HepG2 (cell line): ENCODE measurements around the gene GRM5. TPM values are rescaled to one million over a fixed set of nuclear protein-coding genes. Genes with fewer than 3 reads are reported as not detected.

ENCODE experiments used
- ATAC-seq: fragments of 200-7000 bp; cut with Tn5 transposase; 3 replicates; pipeline ENCODE4 v1.9.1; 2020; ENCODE audit warnings: mild to moderate bottlenecking, moderate library complexity
- BruUV-seq: library from RNA; stranded (reverse); fragments of 400-500 nt; replicated peaks from 2 replicates; lab custom pipeline; 2021; lab: Mats Ljungman, UMichigan
- CTCF ChIA-PET: fragments of 300-600 bp; formaldehyde crosslinking; extraction: SDS; loops from one replicate; lab custom pipeline; 2021; ENCODE audit warnings: low total read pairs, inconsistent platforms, low intra/inter-chr PET ratio; lab: Yijun Ruan, JAX
- POLR2A ChIA-PET: fragments of 350-600 bp; sonication (Branson Sonifier 250); formaldehyde crosslinking; loops from one replicate; lab custom pipeline; 2020; ENCODE audit warnings: antibody characterized with exemption, inconsistent platforms; lab: Yijun Ruan, JAX
- DNase-seq: peaks from one replicate; pipeline ENCODE4 v3.0.0-alpha.2; 2015; ENCODE audit warnings: low spot score
- FAIRE-seq: peaks from 3 replicates; lab custom pipeline; 2011; peaks lifted over from hg19 to GRCh38; lab: Jason Lieb, UNC
- H2AFZ ChIP-seq: one replicate; pipeline ENCODE4 v1.6.1; 2011; ENCODE audit warnings: low read length, inconsistent platforms
- H3K27ac ChIP-seq: fragments of 300-600 bp; 3 replicates; pipeline ENCODE4 v1.8.0; 2011; ENCODE audit warnings: mixed run types, mild to moderate bottlenecking, mixed read lengths, low read length, inconsistent platforms; ENCODE audit not compliant: insufficient read depth; ENCODE audit errors: extremely low read length
- H3K27me3 ChIP-seq, 2 experiments: fragments of 200-600 bp in 1 of 2; 2 replicates in 1 of 2; 3 replicates in 1 of 2; pipeline versions ENCODE4 v1.6.0 to v1.8.0; 2011; ENCODE audit warnings: low read length in 2 of 2, mild to moderate bottlenecking in 2 of 2, moderate library complexity in 2 of 2, inconsistent platforms in 1 of 2; ENCODE audit not compliant: insufficient read depth in 2 of 2, control insufficient read depth in 1 of 2
- H3K36me3 ChIP-seq, 2 experiments: fragments of 200-600 bp in 1 of 2; replicated peaks in 1 of 2; 2 replicates in 1 of 2; 3 replicates in 1 of 2; pipeline versions ENCODE4 v1.5.1 to v1.8.0; 2011; ENCODE audit warnings: low read length in 2 of 2, inconsistent platforms in 1 of 2; ENCODE audit not compliant: insufficient read depth in 2 of 2, control insufficient read depth in 1 of 2
- H3K4me1 ChIP-seq: 2 replicates; pipeline ENCODE4 v1.5.1; 2012; ENCODE audit warnings: low read length, inconsistent platforms; ENCODE audit not compliant: insufficient read depth
- H3K4me2 ChIP-seq: 2 replicates; pipeline ENCODE4 v1.6.0; 2011; ENCODE audit warnings: low read depth, low read length, inconsistent platforms
- H3K4me3 ChIP-seq, 3 experiments: fragments of 200-600 bp in 1 of 3; sonication (generic), shearing (Covaris generic) in 1 of 3; replicated peaks in 1 of 3; 2 replicates each; pipeline ENCODE4 v1.5.1; 2011 to 2016; ENCODE audit warnings: low read length in 3 of 3, inconsistent platforms in 2 of 3, low read depth in 2 of 3, mild to moderate bottlenecking in 2 of 3, control low read depth in 1 of 3, mixed read lengths in 1 of 3; ENCODE audit not compliant: insufficient read depth in 1 of 3
- H3K79me2 ChIP-seq: one replicate; pipeline ENCODE4 v1.6.1; 2011; ENCODE audit warnings: low read length, inconsistent platforms; ENCODE audit not compliant: insufficient read depth
- H3K9ac ChIP-seq: 2 replicates; pipeline ENCODE4 v1.6.0; 2011; ENCODE audit warnings: mild to moderate bottlenecking, low read depth, low read length, inconsistent platforms; ENCODE audit not compliant: insufficient read depth
- H3K9me3 ChIP-seq: 2 replicates; pipeline ENCODE4 v1.5.1; 2012; ENCODE audit warnings: mild to moderate bottlenecking, low read length
- H4K20me1 ChIP-seq: 2 replicates; pipeline ENCODE4 v1.6.0; 2011; ENCODE audit warnings: inconsistent platforms, mild to moderate bottlenecking, low read length, moderate library complexity; ENCODE audit not compliant: insufficient read depth
- ASH2L ChIP-seq: fragments of 300-600, 200-600 bp; sonication (generic); IDR thresholded peaks from 2 replicates; pipeline ENCODE4 v1.7.0; 2017; ENCODE audit warnings: low read depth, mild to moderate bottlenecking, moderate library complexity, mixed read lengths, low read length; ENCODE audit not compliant: insufficient read length
- HIVEP1 ChIP-seq: sonication (generic); formaldehyde crosslinking; IDR thresholded peaks from 2 replicates; pipeline ENCODE4 v1.4.0; 2020; ENCODE audit warnings: mild to moderate bottlenecking, missing genetic modification reagents
- IRX3 ChIP-seq: sonication (generic); formaldehyde crosslinking; IDR thresholded peaks from 2 replicates; pipeline ENCODE4 v1.8.1; 2023; ENCODE audit warnings: mild to moderate bottlenecking, low read depth, missing genetic modification reagents, borderline replicate concordance
- ISL2 ChIP-seq: sonication (generic); formaldehyde crosslinking; IDR thresholded peaks from 2 replicates; pipeline ENCODE4 v1.5.0; 2020; ENCODE audit warnings: missing genetic modification reagents
- MYNN ChIP-seq: sonication (generic); formaldehyde crosslinking; IDR thresholded peaks from 2 replicates; pipeline ENCODE4 v1.4.0; 2020; ENCODE audit warnings: mild to moderate bottlenecking, low read depth, missing genetic modification reagents
- PRMT3 ChIP-seq: sonication (generic); formaldehyde crosslinking; IDR thresholded peaks from 2 replicates; pipeline ENCODE4 v1.8.1; 2022; ENCODE audit warnings: low read depth, mild to moderate bottlenecking, moderate library complexity, missing genetic modification reagents, borderline replicate concordance
- RARG ChIP-seq: sonication (generic); formaldehyde crosslinking; IDR thresholded peaks from 2 replicates; pipeline ENCODE4 v1.4.0; 2020; ENCODE audit warnings: low read depth, mild to moderate bottlenecking, missing genetic modification reagents
- ZBTB20 ChIP-seq: sonication (generic); formaldehyde crosslinking; IDR thresholded peaks from 2 replicates; pipeline ENCODE4 v1.8.1; 2023; ENCODE audit warnings: missing genetic modification reagents, low read depth, mild to moderate bottlenecking, borderline replicate concordance
- ZNF598 ChIP-seq: sonication (generic); formaldehyde crosslinking; IDR thresholded peaks from 2 replicates; pipeline ENCODE4 v1.5.1; 2020; ENCODE audit warnings: mild to moderate bottlenecking, missing genetic modification reagents, borderline replicate concordance
- WGBS: methylation state at CpG from one replicate; pipeline ENCODE4 v1.1.6; 2017; ENCODE audit warnings: low lambda C conversion rate; 5-methylcytosine and 5-hydroxymethylcytosine counted together
- in situ Hi-C: cut with HindIII; loops from 2 replicates; pipeline ENCODE4 v1.10.0; 2017; ENCODE audit warnings: low pct_unique_long_range_greater_than_20kb; ENCODE audit not compliant: extremely low pct_ligation_motif_present
- intact Hi-C: fragments of 100-400 bp; cut with micrococcal nuclease; formaldehyde crosslinking; loops from one replicate; pipeline ENCODE4 v1.10.0; 2022; ENCODE audit not compliant: unreplicated experiment
- polyA plus RNA-seq, 8 experiments: library from polyadenylated mRNA; depleted of rRNA in 3 of 8; stranded (reverse) in 7 of 8; unstranded in 1 of 8; fragments of >200 nt; fragmentation: Illumina TruSeq in 4 of 8; extraction: Trizol in 4 of 8; gene quantifications; 2 replicates each; pipeline versions ENCODE4 v1.2.1 to v1.2.3, GENCODE V29; 2011 to 2016; ENCODE audit warnings: low read depth in 4 of 8, missing spikeins in 1 of 8, mixed read lengths in 1 of 8; ENCODE audit not compliant: insufficient read depth in 1 of 8
- total RNA-seq, 5 experiments: library from RNA; depleted of rRNA; stranded (reverse); fragments of >200 nt; fragmentation: Illumina TruSeq; extraction: Trizol; gene quantifications; 2 replicates each; pipeline ENCODE4 v1.2.3, GENCODE V29; 2016; ENCODE audit warnings: low read depth in 1 of 5
- TF ChIP-seq, protein P1 (sequence below): sonication (generic); formaldehyde crosslinking; IDR thresholded peaks from 2 replicates; pipeline ENCODE4 v1.8.0; 2022; ENCODE audit warnings: low read depth, missing genetic modification reagents
- TF ChIP-seq, protein P2 (sequence below): sonication (generic); formaldehyde crosslinking; IDR thresholded peaks from 2 replicates; pipeline ENCODE4 v1.5.1; 2020; ENCODE audit warnings: mild to moderate bottlenecking, missing genetic modification reagents

GRM5 gene
- total and polyA plus RNA-seq, 2 of the 13 experiments (the other 11 are each of a cell fraction or from before 2014, with no cell fraction given), result not detected

DNA sequence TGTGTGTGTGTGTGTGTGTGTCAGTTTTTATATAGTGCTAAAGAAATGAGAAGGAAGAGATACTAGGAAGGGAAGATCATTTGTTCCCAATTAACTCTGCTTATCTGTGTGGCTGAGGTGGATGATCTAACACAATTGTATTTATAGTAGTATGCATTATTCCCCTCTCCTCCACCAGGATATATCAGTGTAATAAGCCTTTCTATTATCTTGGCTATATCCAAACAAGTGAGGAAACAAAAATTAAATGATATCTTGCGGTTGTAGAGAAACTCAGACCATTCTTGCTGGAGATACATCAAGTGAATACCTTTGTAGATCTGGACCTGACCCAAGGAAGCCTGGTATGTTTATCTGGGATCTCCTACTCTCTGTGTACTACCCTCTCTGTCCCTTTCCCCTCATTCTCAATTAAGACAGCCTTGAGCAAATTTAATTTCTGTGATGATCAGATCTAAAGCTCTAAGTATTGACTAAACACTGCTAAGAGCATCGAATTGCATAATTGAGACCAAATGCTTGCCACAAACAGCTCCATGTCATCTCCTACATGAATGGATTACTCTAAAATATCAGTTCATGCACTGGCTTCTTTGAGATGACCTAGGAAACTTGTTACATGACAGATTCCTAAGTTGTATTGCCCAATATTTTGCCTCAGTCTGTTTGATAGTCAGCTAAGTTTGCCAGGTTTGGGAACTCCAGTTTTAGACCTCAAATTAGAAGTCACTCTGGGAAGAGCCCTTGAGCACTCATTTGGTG lies 543.0 kb downstream of the GRM5 start:
- ChIA-PET CTCF (no interaction called here), POLR2A (no interaction called here)
- Histone ChIP-seq H3K4me2 (no peak overlapping the region), H3K4me1 (no peaks in the 10 kb centered on the region), H3K36me3 (no peaks in the 10 kb centered on the region), H3K9me3 (no peaks in the 10 kb centered on the region), H3K9ac (no peak overlapping the region), H3K4me3 (no peak overlapping the region), H3K79me2 (no peaks in the 10 kb centered on the region), H3K27me3 (no peaks in the 10 kb centered on the region), H4K20me1 (no peaks in the 10 kb centered on the region), H3K27ac (no peak overlapping the region), H2AFZ (no peak overlapping the region)
- WGBS, result 0% methylated on average over 2 of the region's 2 CpGs
- no peak for TF ChIP-seq HIVEP1 (CRISPR knock-in tag)
- TF ChIP-seq ZNF598 (CRISPR knock-in tag), result no peak
- TF ChIP-seq IRX3 (CRISPR knock-in tag), result no peak
- TF ChIP-seq ASH2L, result no peak
- in situ Hi-C loops, result no loop called here
- no peak for DNase-seq
- no peak for ATAC-seq
- intact Hi-C loops, result no loop called here
- no TSS peak for BruUV-seq
- FAIRE-seq, result no peak

DNA sequence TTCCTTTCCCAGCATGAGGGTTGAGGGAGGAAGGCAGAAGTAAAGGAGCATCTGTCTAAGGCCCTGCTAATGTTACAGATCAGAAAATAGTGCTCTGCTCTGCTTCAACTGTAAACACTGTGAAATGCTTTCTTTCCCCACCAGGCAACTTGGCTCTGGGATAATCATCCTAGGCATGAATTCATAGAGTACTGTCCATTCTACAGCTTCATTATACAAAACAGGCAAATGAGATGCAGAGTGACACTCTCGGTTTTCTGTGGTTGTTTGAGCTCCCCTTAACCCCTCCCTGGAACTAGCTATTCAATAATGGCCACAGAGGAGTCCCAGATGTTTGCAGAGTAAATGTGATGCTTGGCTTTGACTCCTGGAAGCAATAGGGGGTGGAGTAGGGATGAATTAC lies 544.0 kb downstream of the GRM5 start:
- Histone ChIP-seq H3K79me2 (no peaks in the 10 kb centered on the region), H3K27me3 (no peaks in the 10 kb centered on the region), H4K20me1 (no peaks in the 10 kb centered on the region), H3K27ac (no peak overlapping the region), H3K4me2 (no peak overlapping the region), H3K9me3 (no peaks in the 10 kb centered on the region), H3K4me1 (no peaks in the 10 kb centered on the region), H3K9ac (no peak overlapping the region), H3K4me3 (no peak overlapping the region), H2AFZ (no peak overlapping the region), H3K36me3 (no peaks in the 10 kb centered on the region)
- in situ Hi-C loops, result no loop called here
- 0% methylated on average over 1 of the region's 1 CpG for WGBS
- no TSS peak for BruUV-seq
- intact Hi-C loops, result no loop called here
- no peak for ATAC-seq
- FAIRE-seq, result no peak
- ChIA-PET CTCF (no interaction called here), POLR2A (no interaction called here)
- DNase-seq, result no peak
- TF ChIP-seq, protein P1, sequence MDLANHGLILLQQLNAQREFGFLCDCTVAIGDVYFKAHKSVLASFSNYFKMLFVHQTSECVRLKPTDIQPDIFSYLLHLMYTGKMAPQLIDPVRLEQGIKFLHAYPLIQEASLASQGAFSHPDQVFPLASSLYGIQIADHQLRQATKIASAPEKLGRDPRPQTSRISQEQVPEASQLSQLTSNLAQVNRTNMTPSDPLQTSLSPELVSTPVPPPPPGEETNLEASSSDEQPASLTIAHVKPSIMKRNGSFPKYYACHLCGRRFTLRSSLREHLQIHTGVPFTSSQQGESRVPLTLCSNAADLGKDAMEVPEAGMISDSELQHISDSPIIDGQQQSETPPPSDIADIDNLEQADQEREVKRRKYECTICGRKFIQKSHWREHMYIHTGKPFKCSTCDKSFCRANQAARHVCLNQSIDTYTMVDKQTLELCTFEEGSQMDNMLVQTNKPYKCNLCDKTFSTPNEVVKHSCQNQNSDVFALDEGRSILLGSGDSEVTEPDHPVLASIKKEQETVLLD (CRISPR knock-in tag), result no peak
- TF ChIP-seq ISL2 (no peak), ZBTB20 (CRISPR knock-in tag) (no peak), PRMT3 (CRISPR knock-in tag) (no peak), RARG (CRISPR knock-in tag) (no peak), MYNN (CRISPR knock-in tag) (no peak)
- TF ChIP-seq, protein P2, sequence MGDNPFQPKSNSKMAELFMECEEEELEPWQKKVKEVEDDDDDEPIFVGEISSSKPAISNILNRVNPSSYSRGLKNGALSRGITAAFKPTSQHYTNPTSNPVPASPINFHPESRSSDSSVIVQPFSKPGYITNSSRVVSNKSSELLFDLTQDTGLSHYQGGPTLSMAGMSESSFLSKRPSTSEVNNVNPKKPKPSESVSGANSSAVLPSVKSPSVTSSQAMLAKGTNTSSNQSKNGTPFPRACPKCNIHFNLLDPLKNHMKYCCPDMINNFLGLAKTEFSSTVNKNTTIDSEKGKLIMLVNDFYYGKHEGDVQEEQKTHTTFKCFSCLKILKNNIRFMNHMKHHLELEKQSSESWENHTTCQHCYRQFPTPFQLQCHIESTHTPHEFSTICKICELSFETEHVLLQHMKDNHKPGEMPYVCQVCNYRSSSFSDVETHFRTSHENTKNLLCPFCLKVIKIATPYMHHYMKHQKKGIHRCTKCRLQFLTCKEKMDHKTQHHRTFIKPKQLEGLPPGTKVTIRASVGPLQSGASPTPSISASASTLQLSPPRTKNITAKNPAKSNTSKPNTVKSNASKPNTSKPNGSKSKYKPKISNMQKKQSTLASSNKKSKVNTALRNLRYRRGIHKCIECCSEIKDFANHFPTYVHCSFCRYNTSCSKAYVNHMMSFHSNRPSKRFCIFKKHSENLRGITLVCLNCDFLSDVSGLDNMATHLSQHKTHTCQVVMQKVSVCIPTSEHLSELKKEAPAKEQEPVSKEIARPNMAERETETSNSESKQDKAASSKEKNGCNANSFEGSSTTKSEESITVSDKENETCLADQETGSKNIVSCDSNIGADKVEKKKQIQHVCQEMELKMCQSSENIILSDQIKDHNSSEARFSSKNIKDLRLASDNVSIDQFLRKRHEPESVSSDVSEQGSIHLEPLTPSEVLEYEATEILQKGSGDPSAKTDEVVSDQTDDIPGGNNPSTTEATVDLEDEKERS (CRISPR knock-in tag), result no peak
